NCI-H1048 (cell line): Measurements from ENCODE around the gene PPFIA2.
A peak's percentile ranks its signal among the peaks of the same experiment; 100 is the strongest.
"Not testable (repeated sequence)": the region's sequence is repeated elsewhere in the genome, so short reads cannot be mapped to it uniquely, and the experiment has no call there.

ENCODE experiments used
- DNase-seq: peaks from one replicate; lab custom pipeline; 2025; lab: John Stamatoyannopoulos, UW

Gene PPFIA2

GRCh38 chr12:81668475-81668874, 90.7 kb downstream of the PPFIA2 start:
- DNase-seq: no peak

DNA sequence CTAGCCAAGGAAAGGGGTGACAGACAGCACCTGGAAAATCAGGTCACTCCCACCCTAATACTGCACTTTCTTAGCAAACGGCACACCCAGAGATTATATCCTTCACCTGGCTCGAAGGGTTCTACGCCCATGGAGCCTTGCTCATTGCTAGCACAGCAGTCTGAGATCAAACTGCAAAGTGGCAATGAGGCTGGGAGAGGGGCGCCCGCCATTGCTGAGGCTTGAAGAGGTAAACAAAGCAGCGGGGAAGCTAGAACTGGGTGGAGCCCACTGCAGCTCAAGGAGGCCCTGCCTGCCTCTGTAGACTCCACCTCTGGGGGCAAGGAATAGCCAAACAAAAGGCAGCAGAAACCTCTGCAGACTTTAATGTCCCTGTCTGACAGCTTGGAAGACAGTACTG, 99.8 kb downstream of the PPFIA2 start:
- DNase-seq: not testable (repeated sequence)

GRCh38 chr12:81644503-81644902, 114.6 kb downstream of the PPFIA2 start:
- DNase-seq: peak; percentile 32

DNA sequence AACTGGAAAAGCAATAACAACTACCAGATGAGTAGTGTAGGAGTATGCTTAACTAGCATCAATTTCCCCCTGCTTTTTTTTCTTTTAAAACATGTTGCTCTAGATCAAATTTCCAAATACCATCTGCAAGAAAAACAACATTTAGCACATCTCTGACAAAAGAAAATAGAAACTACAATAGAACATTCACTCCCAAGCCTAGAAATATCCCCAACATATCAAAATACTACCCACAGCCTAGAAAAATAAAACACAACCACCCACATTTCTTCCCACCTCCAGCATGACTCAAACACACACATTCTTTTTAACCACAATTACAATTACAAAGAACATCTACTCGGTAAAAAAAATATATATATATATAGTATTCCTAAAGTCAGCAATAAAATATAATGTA, 120.0 kb downstream of the PPFIA2 start:
- DNase-seq: no peak

DNA sequence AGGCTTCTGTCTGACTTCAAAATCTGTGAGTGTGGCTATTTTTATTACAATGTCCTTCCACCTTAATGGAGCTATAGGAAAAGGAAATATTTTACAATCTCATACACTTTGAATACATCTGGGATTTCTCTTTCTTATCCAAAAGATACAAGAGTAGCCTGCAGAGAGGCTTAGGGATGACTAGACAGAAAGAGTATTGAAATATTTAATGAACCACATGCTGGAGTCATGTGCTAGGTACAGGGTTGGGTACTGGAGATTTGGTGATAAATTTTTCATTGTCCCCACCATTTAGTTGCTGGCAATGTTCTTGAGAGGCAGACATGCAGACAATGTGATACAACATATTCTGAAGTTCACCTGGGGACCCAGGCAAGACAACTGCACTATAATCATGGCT, 126.0 kb downstream of the PPFIA2 start:
- DNase-seq: no peak

GRCh38 chr12:81627336-81628189, 131.6 kb downstream of the PPFIA2 start:
- DNase-seq: peak; percentile 36

GRCh38 chr12:81626406-81626805, 132.7 kb downstream of the PPFIA2 start:
- no peak for DNase-seq

DNA sequence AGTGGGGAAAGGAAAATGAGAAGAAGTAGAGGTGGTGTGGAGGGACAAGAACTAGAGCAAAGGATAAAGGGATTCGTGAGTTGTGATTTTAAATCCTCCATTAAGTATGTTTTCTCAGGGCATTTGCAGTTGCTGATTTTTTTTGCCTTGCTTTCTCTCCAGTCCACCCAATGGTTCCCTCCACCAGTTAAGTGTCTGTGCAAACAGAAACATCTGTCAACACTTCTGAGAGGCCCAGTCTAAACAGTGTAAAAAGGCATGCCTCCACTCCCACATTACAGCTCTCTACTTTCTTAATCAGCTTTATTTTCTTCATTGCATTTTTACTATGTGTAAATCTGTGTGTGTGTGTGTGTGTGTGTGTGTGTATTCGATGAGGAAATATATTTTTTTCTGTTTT, 141.2 kb downstream of the PPFIA2 start:
- no peak for DNase-seq

DNA sequence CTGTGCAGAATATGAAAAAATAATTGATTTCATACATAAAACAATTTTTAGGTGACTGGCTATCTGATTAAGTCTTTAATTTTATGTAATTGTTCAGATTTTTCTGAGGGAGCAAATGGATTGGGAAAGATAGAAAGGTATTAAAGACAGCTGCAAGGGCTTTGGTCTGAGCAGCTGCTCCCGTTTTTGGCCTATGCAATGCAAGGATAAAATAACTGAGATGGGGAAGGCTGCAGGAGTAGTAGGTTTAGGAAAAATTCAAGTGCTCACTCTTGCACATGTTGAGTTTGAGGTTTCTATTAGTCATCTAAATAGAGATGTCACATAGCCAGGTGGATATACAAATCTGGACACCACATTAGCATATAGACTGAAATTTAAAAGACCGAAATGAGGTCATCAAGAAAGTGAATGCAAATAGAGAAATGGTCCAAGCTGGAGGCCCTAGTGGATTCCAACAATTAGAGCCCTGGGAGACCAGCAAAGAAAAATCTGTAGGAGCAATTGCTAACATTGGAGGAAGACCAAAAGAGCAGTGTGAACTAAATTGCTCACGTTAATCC, 144.0 kb downstream of the PPFIA2 start:
- no peak for DNase-seq

GRCh38 chr12:81610955-81611889, 147.9 kb downstream of the PPFIA2 start:
- no peak for DNase-seq

DNA sequence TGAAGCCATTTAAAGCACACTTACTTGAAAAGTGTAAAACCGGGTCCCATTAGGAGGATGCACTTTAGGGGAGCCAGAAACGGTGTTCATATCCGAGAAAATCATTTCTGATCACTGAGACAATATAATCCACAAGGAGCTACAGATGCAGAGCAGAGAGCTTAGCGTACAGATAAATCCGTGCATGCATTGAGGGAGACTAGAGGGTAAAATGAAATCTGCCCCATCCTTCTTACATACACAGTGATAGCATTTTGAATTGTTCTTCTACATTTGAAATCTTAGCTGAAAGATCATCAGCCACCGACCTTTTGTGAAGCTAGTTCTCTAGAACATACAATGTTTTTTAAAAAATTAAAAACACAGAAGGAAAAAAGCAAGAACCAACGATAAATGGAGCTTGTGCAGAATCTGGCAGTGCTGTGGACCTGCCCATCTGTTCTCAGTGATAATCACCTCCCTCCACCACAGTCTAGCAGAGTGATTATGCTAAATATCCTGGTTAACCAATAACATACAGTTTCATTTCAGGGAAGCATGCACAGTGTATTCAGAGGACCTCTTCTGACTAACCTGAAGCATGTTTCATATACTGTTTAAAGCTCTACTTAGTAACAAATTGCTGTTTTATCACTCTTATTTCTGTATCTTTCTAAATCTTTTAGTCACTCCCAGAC, 161.1 kb downstream of the PPFIA2 start:
- no peak for DNase-seq

DNA sequence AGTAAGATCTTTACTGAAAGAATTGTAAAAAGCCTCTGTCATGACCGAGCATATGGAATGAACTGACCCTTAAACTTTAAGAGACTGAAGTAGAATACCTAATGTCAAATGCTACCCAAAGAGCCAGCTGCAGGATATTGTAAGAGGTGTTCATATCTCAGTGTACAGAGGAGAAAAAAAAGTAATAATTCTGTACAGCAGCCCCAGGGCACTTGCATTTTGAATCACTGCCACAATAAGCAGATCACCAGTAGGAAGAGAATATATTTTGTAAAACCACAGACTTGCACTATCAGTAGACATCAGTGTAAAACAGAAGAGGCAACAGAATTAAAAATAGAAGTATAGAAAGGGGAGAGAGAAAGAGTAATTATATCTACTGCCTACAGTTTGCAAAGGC, 162.6 kb downstream of the PPFIA2 start:
- no peak for DNase-seq

DNA sequence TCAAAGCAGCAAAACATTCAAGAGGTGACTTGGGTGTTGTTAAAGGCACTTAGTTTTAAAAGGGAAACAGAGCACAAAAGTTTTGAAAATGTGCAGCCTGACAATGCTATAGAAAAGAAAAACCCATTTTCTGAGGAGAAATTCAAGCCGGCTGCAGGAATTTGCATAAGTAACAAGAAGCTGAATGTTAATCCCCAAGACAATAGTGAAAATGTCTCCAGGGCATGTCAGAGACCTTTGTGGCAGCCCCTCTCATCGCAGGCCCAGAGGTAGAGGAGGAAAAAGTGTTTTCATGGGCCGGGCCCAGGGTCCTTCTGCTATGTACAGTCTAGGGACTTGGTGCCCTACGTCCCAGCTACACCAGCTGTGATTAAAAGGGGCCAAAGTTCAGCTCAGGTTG, 167.9 kb downstream of the PPFIA2 start:
- no peak for DNase-seq

DNA sequence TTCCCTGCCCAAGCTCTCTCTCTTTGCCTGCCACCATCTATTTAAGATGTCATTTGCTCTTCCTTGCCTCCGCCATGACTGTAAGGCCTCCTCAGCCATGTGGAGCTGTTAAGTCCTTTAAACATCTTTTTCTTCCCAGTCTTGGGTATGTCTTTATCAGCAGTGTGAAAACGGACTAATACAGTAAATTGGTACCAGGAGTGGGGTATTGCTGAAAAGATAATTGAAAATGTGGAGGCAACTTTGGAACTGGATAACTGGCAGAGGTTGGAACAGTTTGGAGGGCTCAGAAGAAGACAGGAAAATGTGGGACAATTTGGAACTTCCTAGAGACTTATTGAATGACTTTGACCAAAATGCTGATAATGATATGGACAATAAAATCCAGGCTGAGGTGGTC, 168.4 kb downstream of the PPFIA2 start:
- not testable (repeated sequence) for DNase-seq

GRCh38 chr12:81588235-81589008, 170.7 kb downstream of the PPFIA2 start:
- DNase-seq: no peak

- DNase-seq: no peak
These were observed 173.4 kb downstream of the PPFIA2 start for GRCh38 chr12:81585787-81586186.

GRCh38 chr12:81573228-81573627, 185.9 kb downstream of the PPFIA2 start:
- no peak for DNase-seq

GRCh38 chr12:81572411-81572810, 186.7 kb downstream of the PPFIA2 start:
- DNase-seq: no peak

DNA sequence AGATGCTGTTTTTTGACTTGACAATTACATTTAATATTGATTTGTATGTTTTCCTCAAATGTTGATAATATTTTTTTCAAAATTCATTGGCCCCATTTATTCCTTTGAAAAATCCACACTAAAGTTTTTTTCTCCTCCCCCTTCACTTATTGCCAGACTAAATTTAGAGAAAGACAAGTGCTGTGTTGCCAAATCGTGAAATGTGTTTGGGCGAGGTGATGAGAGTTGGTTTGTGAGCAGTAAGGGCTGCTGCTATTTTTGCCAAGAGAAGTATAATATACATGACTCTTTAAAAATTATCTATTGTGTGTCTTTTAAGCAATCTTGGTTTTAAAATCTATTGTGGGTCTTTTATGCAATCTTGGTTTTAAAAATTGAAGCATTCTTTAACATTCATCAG, 188.9 kb downstream of the PPFIA2 start:
- DNase-seq: no peak

GRCh38 chr12:81564237-81564636, 194.9 kb downstream of the PPFIA2 start:
- DNase-seq: no peak

DNA sequence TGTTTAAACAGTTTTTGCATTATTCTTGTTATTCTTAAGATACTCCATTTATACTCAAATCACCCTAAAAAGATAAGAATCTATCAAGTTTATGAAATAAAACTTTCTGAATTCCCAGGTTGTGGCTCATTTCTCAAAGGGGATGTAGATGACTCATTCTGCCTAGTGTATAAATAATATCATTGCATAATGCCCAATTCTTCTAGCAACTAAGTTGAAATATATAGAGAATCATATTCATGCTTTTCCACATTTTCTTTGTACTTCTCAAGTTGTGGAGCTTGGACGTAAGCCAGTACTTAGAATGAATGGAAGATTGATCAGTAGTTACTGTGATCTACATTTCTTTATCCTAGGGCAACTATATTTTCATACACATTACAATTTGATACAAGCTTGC, 201.1 kb downstream of the PPFIA2 start:
- no peak for DNase-seq
